DMS79 treated with DMSO at 0.1 percent for 48 hours (cell line): ENCODE data around the gene BTAF1.
"Not testable (repeated sequence)": the region's sequence is repeated elsewhere in the genome, so short reads cannot be mapped to it uniquely, and the experiment has no call there.

Experiments used
- DNase-seq: peaks from one replicate; lab custom pipeline; 2025; lab: John Stamatoyannopoulos, UW

The BTAF1 gene

GRCh38 chr10:91923371-91924211, at the start of gene BTAF1:
Gene BTAF1, plus strand, starts transcription at chr10:91923770. Its CDS starts 307 bp downstream, at chr10:91924077.
- peak; percentile 53 for DNase-seq

GRCh38 chr10:91875156-91875555, 48.4 kb upstream of the BTAF1 start:
- no peak for DNase-seq

GRCh38 chr10:91875779-91876178, 47.8 kb upstream of the BTAF1 start:
- no peak for DNase-seq

- no peak for DNase-seq
Measured at GRCh38 chr10:91879515-91880170, 43.9 kb upstream of the BTAF1 start.

GRCh38 chr10:91880310-91880709, 43.3 kb upstream of the BTAF1 start:
- DNase-seq, result no peak

- DNase-seq, result peak; percentile 45
Measured at GRCh38 chr10:91883549-91884444, 39.8 kb upstream of the BTAF1 start.

- DNase-seq, result peak; percentile 16
Measured at GRCh38 chr10:91884536-91884935, 39.0 kb upstream of the BTAF1 start.

- DNase-seq, result no peak
Measured at GRCh38 chr10:91885362-91886079, 38.0 kb upstream of the BTAF1 start.

GRCh38 chr10:91886954-91887271, 36.7 kb upstream of the BTAF1 start:
- DNase-seq, result no peak

- DNase-seq, result peak; percentile 6
Measured at GRCh38 chr10:91887272-91888076, 36.1 kb upstream of the BTAF1 start.

- no peak for DNase-seq
Measured at GRCh38 chr10:91891125-91892001, 32.2 kb upstream of the BTAF1 start.

GRCh38 chr10:91893051-91893450, 30.5 kb upstream of the BTAF1 start:
- DNase-seq, result no peak

- DNase-seq, result not testable (repeated sequence)
Measured at GRCh38 chr10:91894261-91894685, 29.3 kb upstream of the BTAF1 start.

- DNase-seq, result no peak
Measured at GRCh38 chr10:91896212-91896756, 27.3 kb upstream of the BTAF1 start.

- no peak for DNase-seq
Measured at GRCh38 chr10:91897421-91897820, 26.1 kb upstream of the BTAF1 start.

GRCh38 chr10:91901784-91902677, 21.5 kb upstream of the BTAF1 start:
- DNase-seq, result no peak

- no peak for DNase-seq
Measured at GRCh38 chr10:91907033-91907594, 16.5 kb upstream of the BTAF1 start.

GRCh38 chr10:91907914-91908336, 15.6 kb upstream of the BTAF1 start:
- peak; percentile 2 for DNase-seq
